ENCODE results near the gene SULT1A1.

The SULT1A1 gene

GRCh38 chr16:28558456-28558855 is 51.4 kb downstream of the SULT1A1 start:
- Histone ChIP-seq H3K36me3 (ENCODE audit: control insufficient read depth, insufficient read depth, low read length) (peaks cover 16% of the 10 kb centered on the region), H3K27me3 (replicated peaks; ENCODE audit: control insufficient read depth, insufficient read depth, low read length, poor library complexity, severe bottlenecking) (no peaks in the 10 kb centered on the region), H3K4me1 (ENCODE audit: control insufficient read depth, insufficient read depth, low read length, poor library complexity, severe bottlenecking) (peaks cover 10% of the 10 kb centered on the region), H3K27ac (ENCODE audit: insufficient read depth, low read length, poor library complexity, severe bottlenecking) (no peak overlapping the region), H3K9me3 (ENCODE audit: control insufficient read depth, low read length) (no peaks in the 10 kb centered on the region), H3K4me3 (ENCODE audit: insufficient read depth, low read depth, low read length, poor library complexity, severe bottlenecking) (no peak overlapping the region)
- DNase-seq = no peak

- no peak overlapping the region for H3K27ac ChIP-seq (ENCODE audit: insufficient read depth, low read length, poor library complexity, severe bottlenecking)
- DNase-seq = no peak
Observed at GRCh38 chr16:28556914-28557320, 52.9 kb downstream of the SULT1A1 start.

GRCh38 chr16:28555561-28555960 is 54.3 kb downstream of the SULT1A1 start:
- no peak for DNase-seq
- H3K27ac ChIP-seq (ENCODE audit: insufficient read depth, low read length, poor library complexity, severe bottlenecking) = no peak overlapping the region
- H3K4me1 ChIP-seq (ENCODE audit: control insufficient read depth, insufficient read depth, low read length, poor library complexity, severe bottlenecking) = peaks cover 8% of the 10 kb centered on the region
- H3K36me3 ChIP-seq (ENCODE audit: control insufficient read depth, insufficient read depth, low read length) = peaks cover 16% of the 10 kb centered on the region
- no peaks in the 10 kb centered on the region for H3K27me3 ChIP-seq (replicated peaks; ENCODE audit: control insufficient read depth, insufficient read depth, low read length, poor library complexity, severe bottlenecking)
- H3K4me3 ChIP-seq (ENCODE audit: insufficient read depth, low read depth, low read length, poor library complexity, severe bottlenecking) = no peak overlapping the region
- no peaks in the 10 kb centered on the region for H3K9me3 ChIP-seq (ENCODE audit: control insufficient read depth, low read length)

More at GRCh38 chr16:28556914-28557320, 52.9 kb downstream of the SULT1A1 start:
- Histone ChIP-seq H3K4me3 (ENCODE audit: insufficient read depth, low read depth, low read length, poor library complexity, severe bottlenecking) (no peak overlapping the region), H3K27me3 (replicated peaks; ENCODE audit: control insufficient read depth, insufficient read depth, low read length, poor library complexity, severe bottlenecking) (no peaks in the 10 kb centered on the region), H3K4me1 (ENCODE audit: control insufficient read depth, insufficient read depth, low read length, poor library complexity, severe bottlenecking) (peaks cover 10% of the 10 kb centered on the region), H3K36me3 (ENCODE audit: control insufficient read depth, insufficient read depth, low read length) (peaks cover 16% of the 10 kb centered on the region), H3K9me3 (ENCODE audit: control insufficient read depth, low read length) (no peaks in the 10 kb centered on the region)

Measured in effector memory CD4-positive, alpha-beta T cell (primary cell).